Peyer's patch (tissue), 4 donors: ENCODE data around the gene HDAC4.

Experiments
- POLR2A ChIP-seq, 2 donors: fragments of 450-650 bp; IDR thresholded peaks; one replicate each; pipeline ENCODE4 v1.5.1; 2017; ENCODE audit warnings: antibody characterized with exemption in 2 of 2, mild to moderate bottlenecking in 2 of 2, moderate library complexity in 2 of 2
- TF ChIP-seq, protein P1 (sequence below), 6 experiments: fragments of 450-650 bp in 4 of 6; fragments of 200-600 bp in 2 of 6; sonication (generic) in 1 of 6; IDR thresholded peaks; one replicate each; pipeline ENCODE4 v1.5.1; 2017 to 2019; ENCODE audit warnings: antibody characterized with exemption in 6 of 6, mild to moderate bottlenecking in 3 of 6, moderate library complexity in 1 of 6

- TF ChIP-seq POLR2A (IDR thresholded peaks at IDR 0.05), result no peak
- TF ChIP-seq, protein P1, sequence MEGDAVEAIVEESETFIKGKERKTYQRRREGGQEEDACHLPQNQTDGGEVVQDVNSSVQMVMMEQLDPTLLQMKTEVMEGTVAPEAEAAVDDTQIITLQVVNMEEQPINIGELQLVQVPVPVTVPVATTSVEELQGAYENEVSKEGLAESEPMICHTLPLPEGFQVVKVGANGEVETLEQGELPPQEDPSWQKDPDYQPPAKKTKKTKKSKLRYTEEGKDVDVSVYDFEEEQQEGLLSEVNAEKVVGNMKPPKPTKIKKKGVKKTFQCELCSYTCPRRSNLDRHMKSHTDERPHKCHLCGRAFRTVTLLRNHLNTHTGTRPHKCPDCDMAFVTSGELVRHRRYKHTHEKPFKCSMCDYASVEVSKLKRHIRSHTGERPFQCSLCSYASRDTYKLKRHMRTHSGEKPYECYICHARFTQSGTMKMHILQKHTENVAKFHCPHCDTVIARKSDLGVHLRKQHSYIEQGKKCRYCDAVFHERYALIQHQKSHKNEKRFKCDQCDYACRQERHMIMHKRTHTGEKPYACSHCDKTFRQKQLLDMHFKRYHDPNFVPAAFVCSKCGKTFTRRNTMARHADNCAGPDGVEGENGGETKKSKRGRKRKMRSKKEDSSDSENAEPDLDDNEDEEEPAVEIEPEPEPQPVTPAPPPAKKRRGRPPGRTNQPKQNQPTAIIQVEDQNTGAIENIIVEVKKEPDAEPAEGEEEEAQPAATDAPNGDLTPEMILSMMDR (IDR thresholded peaks at IDR 0.05), result no peak
These were observed 343.3 kb downstream of the HDAC4 start for GRCh38 chr2:239057533-239057932.
